Neural cell (in vitro differentiated cells): ENCODE measurements around the gene SLC1A2.

Experiments used
- EZH2 ChIP-seq: fragments of 200-600, 300-800 bp; shearing (Covaris generic), sonication (generic); IDR thresholded peaks from 2 replicates; pipeline ENCODE4 v1.6.1; 2014; ENCODE audit warnings: antibody characterized with exemption, low read length, borderline replicate concordance, mild to moderate bottlenecking; ENCODE audit not compliant: insufficient read depth, poor library complexity, severe bottlenecking
- POLR2AphosphoS5 ChIP-seq: IDR thresholded peaks from 2 replicates; pipeline ENCODE4 v1.6.1; 2012
- REST ChIP-seq: IDR thresholded peaks from 2 replicates; pipeline ENCODE4 v1.6.1; 2012; ENCODE audit warnings: borderline replicate concordance
- TF ChIP-seq, protein P1 (sequence below): fragments of 450-650 bp; IDR thresholded peaks from 2 replicates; pipeline ENCODE4 v1.5.1; 2014; ENCODE audit warnings: antibody characterized with exemption, mild to moderate bottlenecking, moderate library complexity; ENCODE audit not compliant: poor library complexity, severe bottlenecking

- TF ChIP-seq, protein P1, sequence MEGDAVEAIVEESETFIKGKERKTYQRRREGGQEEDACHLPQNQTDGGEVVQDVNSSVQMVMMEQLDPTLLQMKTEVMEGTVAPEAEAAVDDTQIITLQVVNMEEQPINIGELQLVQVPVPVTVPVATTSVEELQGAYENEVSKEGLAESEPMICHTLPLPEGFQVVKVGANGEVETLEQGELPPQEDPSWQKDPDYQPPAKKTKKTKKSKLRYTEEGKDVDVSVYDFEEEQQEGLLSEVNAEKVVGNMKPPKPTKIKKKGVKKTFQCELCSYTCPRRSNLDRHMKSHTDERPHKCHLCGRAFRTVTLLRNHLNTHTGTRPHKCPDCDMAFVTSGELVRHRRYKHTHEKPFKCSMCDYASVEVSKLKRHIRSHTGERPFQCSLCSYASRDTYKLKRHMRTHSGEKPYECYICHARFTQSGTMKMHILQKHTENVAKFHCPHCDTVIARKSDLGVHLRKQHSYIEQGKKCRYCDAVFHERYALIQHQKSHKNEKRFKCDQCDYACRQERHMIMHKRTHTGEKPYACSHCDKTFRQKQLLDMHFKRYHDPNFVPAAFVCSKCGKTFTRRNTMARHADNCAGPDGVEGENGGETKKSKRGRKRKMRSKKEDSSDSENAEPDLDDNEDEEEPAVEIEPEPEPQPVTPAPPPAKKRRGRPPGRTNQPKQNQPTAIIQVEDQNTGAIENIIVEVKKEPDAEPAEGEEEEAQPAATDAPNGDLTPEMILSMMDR = no peak
- TF ChIP-seq POLR2AphosphoS5 = no peak
- TF ChIP-seq REST = no peak
- no peak for TF ChIP-seq EZH2
These were observed 24.4 kb downstream of the SLC1A2 start for GRCh38 chr11:35394941-35395340.
